Lower leg skin (tissue), 3 donors: ENCODE results near the gene RAD21L1.

Source experiments
- POLR2A ChIP-seq, 2 donors: fragments of 450-650 bp; IDR thresholded peaks; one replicate each; pipeline ENCODE4 v1.6.1; 2016 to 2017; ENCODE audit warnings: antibody characterized with exemption in 2 of 2, mild to moderate bottlenecking in 1 of 2, moderate library complexity in 1 of 2
- TF ChIP-seq, protein P1 (sequence below), 3 donors: fragments of 450-650 bp; IDR thresholded peaks; one replicate each; pipeline ENCODE4 v1.5.1; 2016; ENCODE audit warnings: antibody characterized with exemption in 3 of 3, mild to moderate bottlenecking in 3 of 3, moderate library complexity in 2 of 3

DNA sequence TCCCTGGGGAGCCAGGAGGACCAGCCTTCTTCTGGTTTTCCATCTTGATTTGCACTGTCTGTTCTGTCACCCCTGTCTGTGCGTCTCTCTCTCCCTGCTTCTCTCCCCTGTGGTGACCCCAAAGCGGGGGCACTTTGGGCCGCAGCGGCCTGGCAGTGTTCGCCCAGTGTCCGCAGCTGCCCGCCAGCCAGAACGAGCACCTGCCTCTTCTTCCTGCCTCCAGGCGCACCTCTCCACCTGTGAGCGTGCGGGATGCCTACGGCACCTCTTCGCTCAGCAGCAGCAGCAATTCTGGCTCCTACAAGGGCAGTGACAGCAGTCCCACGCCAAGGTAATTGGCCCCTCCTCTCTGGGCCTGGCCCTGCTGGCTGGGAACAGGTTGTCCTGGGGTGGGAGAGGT lies 71.1 kb downstream of the RAD21L1 start:
- TF ChIP-seq, protein P1, sequence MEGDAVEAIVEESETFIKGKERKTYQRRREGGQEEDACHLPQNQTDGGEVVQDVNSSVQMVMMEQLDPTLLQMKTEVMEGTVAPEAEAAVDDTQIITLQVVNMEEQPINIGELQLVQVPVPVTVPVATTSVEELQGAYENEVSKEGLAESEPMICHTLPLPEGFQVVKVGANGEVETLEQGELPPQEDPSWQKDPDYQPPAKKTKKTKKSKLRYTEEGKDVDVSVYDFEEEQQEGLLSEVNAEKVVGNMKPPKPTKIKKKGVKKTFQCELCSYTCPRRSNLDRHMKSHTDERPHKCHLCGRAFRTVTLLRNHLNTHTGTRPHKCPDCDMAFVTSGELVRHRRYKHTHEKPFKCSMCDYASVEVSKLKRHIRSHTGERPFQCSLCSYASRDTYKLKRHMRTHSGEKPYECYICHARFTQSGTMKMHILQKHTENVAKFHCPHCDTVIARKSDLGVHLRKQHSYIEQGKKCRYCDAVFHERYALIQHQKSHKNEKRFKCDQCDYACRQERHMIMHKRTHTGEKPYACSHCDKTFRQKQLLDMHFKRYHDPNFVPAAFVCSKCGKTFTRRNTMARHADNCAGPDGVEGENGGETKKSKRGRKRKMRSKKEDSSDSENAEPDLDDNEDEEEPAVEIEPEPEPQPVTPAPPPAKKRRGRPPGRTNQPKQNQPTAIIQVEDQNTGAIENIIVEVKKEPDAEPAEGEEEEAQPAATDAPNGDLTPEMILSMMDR (IDR thresholded peaks at IDR 0.05), result no peak
- TF ChIP-seq POLR2A (IDR thresholded peaks at IDR 0.05), result no peak
